COLO668 (cell line): ENCODE measurements around the gene ZNF232.
"Not testable (repeated sequence)": the region's sequence is repeated elsewhere in the genome, so short reads cannot be mapped to it uniquely, and the experiment has no call there.

Experiments used
- DNase-seq: peaks from one replicate; lab custom pipeline; 2025; ENCODE audit not compliant: unreplicated experiment; lab: John Stamatoyannopoulos, UW

Gene ZNF232

GRCh38 chr17:5111402-5112204 lies at the start of gene ZNF232:
Gene ZNF232, minus strand, starts transcription at chr17:5111878. Its CDS starts 56 bp downstream, at chr17:5111822.
- DNase-seq = peak; percentile 95

DNA sequence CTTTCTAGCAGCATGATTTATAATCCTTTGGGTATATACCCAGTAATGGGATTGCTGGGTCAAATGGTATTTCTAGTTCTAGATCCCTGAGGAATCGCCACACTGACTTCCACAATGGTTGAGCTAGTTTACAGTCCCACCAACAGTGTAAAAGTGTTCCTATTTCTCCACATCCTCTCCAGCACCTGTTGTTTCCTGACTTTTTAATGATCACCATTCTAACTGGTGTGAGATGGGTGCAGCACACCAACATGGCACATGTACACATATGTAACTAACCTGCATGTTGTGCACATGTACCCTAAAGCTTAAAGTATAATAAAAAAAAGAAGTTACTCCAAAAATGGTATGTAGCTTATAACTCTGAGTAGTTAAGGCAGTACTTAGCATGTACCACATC lies 49.0 kb upstream of the ZNF232 start:
- not testable (repeated sequence) for DNase-seq

DNA sequence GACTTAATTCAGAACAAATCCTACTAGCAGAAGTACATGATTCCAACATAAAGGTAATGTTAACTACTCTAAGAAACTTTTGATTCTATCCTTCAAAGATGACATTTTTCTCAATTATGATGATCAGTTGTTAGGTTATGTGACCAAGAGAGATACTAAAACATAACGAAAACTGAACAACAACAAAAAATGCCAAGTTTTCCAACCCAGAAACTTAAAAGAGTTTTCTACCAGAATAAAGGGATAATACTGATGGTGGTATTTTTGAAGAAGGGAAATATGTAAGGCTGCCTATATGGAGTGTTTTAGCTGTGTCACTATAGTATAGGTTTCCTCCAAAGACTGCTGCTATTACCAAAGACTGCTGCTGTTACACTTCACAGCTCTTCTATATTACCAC lies 34.4 kb upstream of the ZNF232 start:
- not testable (repeated sequence) for DNase-seq

GRCh38 chr17:5142877-5143276 lies 31.2 kb upstream of the ZNF232 start:
- not testable (repeated sequence) for DNase-seq

- DNase-seq = no peak
Observed at GRCh38 chr17:5139458-5139732, 27.7 kb upstream of the ZNF232 start.

DNA sequence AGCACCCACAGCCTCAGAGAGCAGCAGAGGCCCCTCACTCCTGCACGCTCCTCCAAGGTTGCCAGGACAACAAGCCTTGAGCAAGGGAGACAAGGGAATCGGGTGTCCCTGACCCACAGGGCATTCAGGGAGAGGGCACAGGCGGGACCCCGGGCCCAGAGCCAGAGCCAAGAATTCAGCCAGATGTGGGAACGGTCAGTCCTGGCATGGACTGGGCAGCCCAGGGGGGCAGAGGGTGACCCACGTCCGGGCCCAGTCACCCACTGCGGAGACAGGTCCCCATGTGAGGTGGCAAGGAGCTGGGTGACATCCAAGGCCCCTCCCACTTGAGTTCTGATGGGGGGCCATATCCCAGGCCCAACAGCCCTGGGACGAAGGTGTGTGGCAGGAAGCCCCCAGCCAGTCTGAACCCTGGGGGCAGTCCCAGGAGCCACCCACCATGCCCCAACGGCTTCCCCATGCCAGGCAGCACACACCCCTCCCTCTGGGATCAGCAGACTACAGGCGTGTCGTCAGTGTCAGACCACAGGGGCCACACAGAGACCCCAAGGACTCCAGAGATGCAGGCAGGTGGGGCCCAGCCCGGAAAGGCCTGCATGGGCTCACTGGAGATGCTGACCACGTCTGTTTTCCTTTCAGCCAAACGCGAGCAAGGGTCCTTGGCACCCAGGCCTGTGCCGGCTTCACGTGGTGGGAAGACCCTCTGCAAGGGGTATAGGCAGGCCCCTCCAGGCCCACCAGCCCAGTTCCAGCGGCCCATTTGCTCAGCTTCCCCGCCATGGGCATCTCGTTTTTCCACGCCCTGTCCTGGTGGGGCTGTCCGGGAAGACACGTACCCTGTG lies 27.2 kb upstream of the ZNF232 start:
- no peak for DNase-seq

DNA sequence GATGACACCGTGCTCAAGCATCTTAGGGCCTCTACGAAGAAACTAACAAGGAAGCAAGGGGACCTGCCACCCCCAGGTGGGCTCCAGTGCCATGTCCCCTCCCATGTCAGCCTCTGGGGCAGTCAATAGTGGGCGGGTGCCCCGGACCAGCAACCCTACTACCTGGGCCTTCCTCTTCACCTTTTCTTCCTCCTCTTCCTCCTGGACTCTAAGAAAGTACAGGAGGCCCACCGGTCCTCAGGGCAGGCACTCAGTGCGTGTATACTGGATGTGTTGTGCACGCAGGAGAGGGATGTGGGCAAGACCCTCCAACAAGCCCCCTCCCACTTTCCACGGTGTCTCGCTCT lies 26.5 kb upstream of the ZNF232 start:
- DNase-seq = not testable (repeated sequence)

DNA sequence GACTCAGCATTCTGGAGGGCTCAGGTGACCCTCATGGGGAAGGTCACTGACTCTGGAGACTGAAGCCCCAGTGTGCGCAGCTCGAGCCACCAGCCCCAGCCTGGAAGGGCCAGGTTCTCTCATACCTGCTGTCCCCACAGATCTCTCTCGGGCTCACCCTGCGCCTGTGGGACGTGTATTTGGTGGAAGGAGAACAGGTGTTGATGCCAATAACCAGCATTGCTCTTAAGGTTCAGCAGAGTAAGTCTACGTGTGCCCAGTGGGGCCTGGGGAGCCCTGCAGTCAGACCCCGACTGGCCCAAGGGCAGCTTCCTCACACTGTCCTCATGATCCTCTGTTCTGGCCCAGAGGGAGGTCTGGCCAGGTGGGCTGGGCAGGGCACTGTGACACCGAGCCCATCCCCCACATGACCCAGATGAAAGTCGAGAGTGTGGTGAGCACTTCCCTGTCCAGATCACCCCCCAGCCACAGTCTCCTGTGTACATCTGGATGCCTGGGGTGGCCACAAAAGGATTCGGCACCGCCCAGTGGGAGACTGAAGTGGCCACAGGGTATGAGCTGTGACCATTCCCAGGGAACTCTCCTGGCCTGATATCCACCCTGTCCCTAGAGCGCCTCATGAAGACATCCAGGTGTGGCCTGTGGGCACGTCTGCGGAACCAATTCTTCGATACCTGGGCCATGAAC lies 26.0 kb upstream of the ZNF232 start:
- DNase-seq = not testable (repeated sequence)

- DNase-seq = not testable (repeated sequence)
Observed at GRCh38 chr17:5136580-5137412, 25.1 kb upstream of the ZNF232 start.

- DNase-seq = peak; percentile 1
Observed at GRCh38 chr17:5135726-5136579, 24.3 kb upstream of the ZNF232 start.

DNA sequence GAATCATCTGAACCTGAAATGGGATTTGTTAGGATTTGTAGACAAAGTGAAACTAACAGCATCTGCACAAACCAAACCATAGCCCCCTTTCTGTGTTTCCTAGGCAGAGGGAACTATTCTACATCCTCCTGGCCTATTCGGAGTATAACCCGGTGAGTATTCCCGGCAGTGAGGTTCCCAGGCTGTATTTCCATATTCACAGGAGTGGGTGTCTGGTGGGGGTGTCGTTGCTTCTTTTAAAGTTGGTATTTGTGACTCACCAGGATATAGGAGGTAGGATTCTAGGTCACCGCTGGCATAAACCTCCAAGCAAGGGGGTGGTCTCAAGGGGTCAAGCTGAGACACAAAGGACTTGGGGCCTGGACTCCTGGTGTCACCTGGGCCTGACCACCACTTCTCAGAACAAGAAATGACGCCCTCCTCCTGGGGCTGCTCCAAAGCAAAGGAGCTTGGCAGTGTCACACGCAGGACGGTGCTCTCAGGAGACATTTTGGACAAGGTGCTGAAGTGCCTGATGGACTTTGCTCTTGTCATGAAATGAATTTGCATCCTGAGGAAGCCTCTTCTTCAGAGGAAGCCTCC lies 23.5 kb upstream of the ZNF232 start:
- DNase-seq = not testable (repeated sequence)

- not testable (repeated sequence) for DNase-seq
Observed at GRCh38 chr17:5134571-5134970, 22.9 kb upstream of the ZNF232 start.

- DNase-seq = not testable (repeated sequence)
Observed at GRCh38 chr17:5133961-5134360, 22.3 kb upstream of the ZNF232 start.

DNA sequence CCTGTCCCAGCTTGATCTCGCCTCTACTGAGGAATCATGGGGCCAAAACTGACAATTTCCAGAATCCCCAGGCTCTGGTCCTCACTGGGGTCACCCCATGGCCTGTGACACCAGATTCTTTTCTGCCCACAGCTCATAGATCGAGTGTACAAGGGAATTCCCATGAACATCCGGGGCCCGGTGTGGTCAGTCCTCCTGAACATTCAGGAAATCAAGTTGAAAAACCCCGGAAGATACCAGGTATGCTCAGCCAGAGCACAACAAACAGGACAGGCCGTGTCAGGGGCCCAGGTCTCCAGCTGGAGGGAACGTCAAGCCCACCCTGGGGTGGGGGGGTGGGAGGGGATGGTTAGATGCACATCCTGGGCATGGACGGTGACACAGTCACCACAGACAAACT lies 21.6 kb upstream of the ZNF232 start:
- DNase-seq = no peak

DNA sequence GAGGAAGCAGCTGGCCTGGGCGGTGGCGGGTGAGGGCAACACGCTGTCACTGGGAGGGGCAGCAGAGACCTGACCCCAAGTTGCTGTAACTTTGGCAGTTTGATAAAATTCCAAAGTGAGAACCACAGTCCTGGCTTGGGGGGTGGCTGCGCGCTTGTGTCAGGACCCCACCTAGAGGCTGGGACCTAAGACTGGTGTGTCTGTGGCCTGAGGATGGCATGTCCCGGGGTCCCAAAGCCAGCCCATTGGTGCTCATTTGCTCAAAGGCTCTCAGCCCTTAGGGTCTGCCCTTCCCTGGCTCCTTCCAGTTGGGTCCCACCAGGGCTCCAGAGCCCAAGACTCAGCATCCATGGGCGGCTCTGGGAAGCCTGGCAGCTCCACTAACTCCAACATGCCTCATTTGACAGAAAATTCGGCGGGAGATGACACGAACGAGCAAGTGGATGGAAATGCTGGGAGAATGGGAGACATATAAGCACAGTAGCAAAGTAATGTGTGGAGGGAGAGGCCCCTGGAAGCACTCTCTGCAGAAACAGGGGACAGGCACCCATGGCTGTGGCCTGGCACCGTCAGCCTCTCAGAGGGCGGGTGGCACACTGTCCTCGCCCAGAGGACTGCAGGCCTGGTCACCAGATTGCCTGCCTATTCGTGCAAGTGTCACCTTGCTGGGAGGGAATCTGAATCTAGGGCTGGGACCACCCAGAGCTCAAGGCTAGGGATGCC lies 21.0 kb upstream of the ZNF232 start:
- DNase-seq = not testable (repeated sequence)

DNA sequence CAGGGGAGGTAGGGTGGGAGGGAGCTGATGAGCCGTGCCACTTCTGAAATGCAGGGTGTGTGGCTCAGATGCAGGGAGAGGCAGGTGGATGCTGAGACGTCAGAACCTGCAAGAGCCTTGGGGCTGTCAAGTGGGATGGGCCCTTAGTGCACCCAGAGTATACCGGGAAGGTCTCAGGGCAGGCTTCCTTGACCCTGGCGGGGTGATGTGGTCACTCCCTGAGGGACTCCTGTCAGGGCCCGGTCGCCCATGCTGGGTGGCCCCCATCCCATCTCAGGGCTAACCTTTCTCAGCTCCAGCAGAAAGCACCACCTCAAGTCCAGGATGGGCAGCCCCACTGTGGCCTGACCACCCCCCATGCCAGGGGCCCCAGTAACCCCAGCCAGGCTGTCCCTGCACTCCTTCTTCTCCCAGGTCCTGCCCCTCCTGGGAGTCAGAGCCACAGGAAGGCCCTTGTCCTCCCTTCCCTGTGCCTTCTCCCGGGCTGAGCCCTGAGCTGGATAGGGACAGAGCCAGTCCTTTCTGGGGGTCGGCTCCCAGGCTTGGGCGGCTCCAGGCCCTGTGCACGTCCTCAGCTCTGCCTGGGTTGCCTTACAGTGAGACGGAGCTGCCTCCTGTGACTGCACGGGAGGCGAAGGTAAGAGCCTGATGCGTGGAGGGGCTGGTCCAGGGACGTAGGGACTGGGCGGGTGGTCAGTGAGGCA lies 20.3 kb upstream of the ZNF232 start:
- not testable (repeated sequence) for DNase-seq

- DNase-seq = no peak
Observed at GRCh38 chr17:5131146-5131715, 19.6 kb upstream of the ZNF232 start.

- not testable (repeated sequence) for DNase-seq
Observed at GRCh38 chr17:5130687-5131086, 19.0 kb upstream of the ZNF232 start.
